Lung (tissue), 12 donors: Measurements from ENCODE around the gene MED13L. TPM values are rescaled to one million over a fixed set of nuclear protein-coding genes. Genes with fewer than 3 reads are reported as not detected.
"Not testable (repeated sequence)": the region's sequence is repeated elsewhere in the genome, so short reads cannot be mapped to it uniquely, and the experiment has no call there.

Source experiments
- ATAC-seq: fragments of 200-7000 bp; cut with Tn5 transposase; one replicate; pipeline ENCODE4 v1.9.1; 2020; ENCODE audit warnings: moderate number of reproducible peaks; ENCODE audit not compliant: insufficient read depth, low FRiP score
- DNase-seq, 3 donors: peaks; one replicate each; pipeline ENCODE4 v3.0.0-alpha.2; 2013 to 2017
- H3K27ac ChIP-seq, 2 donors: one replicate each; pipeline ENCODE4 v1.5.1; 2013; ENCODE audit warnings: mild to moderate bottlenecking in 2 of 2, moderate library complexity in 2 of 2, control low read depth in 1 of 2, inconsistent platforms in 1 of 2, low read depth in 1 of 2, low read length in 1 of 2
- H3K27me3 ChIP-seq, 3 donors: one replicate each; pipeline ENCODE4 v1.5.1; 2013; ENCODE audit warnings: low read length in 2 of 3; ENCODE audit not compliant: control insufficient read depth in 3 of 3, insufficient read depth in 3 of 3
- H3K36me3 ChIP-seq, 4 donors: one replicate each; pipeline ENCODE4 v1.5.1; 2013; ENCODE audit warnings: low read length in 4 of 4, mild to moderate bottlenecking in 1 of 4, moderate library complexity in 1 of 4; ENCODE audit not compliant: control insufficient read depth in 4 of 4, insufficient read depth in 4 of 4
- H3K4me1 ChIP-seq, 5 donors: one replicate each; pipeline ENCODE4 v1.5.1; 2013; ENCODE audit warnings: low read length in 5 of 5, mild to moderate bottlenecking in 2 of 5, moderate library complexity in 1 of 5; ENCODE audit not compliant: control insufficient read depth in 5 of 5, insufficient read depth in 5 of 5
- H3K4me3 ChIP-seq: one replicate; pipeline ENCODE4 v1.5.1; 2013; ENCODE audit warnings: mild to moderate bottlenecking, control low read depth, moderate library complexity
- H3K9ac ChIP-seq, 2 donors: one replicate each; pipeline ENCODE4 v1.5.1; 2013; ENCODE audit warnings: low read length in 2 of 2, control low read depth in 1 of 2; ENCODE audit not compliant: insufficient read depth in 1 of 2
- H3K9me3 ChIP-seq, 4 donors: one replicate each; pipeline ENCODE4 v1.5.1; 2013; ENCODE audit warnings: low read length in 3 of 4, mild to moderate bottlenecking in 1 of 4, moderate library complexity in 1 of 4; ENCODE audit not compliant: control insufficient read depth in 4 of 4, insufficient read depth in 3 of 4
- CTCF ChIP-seq: IDR thresholded peaks from 2 replicates; pipeline ENCODE4 v1.5.1; 2012; ENCODE audit warnings: mild to moderate bottlenecking; ENCODE audit errors: control extremely low read depth, extremely low read depth
- WGBS, 2 donors: extraction: QIAGEN DNeasy Blood & Tissue Kit; methylation state at CpG; one replicate each; pipeline ENCODE4 v1.1.7; 2013; 5-methylcytosine and 5-hydroxymethylcytosine counted together
- polyA plus RNA-seq, 2 donors: library from polyadenylated mRNA; stranded (reverse); fragments of 200-250 nt; gene quantifications; one replicate each; pipeline ENCODE4 v1.2.1, GENCODE V29; 2013
- total RNA-seq, 2 donors: library from RNA; depleted of rRNA in 1 of 2; stranded (reverse); fragments of >200 nt in 1 of 2; gene quantifications; one replicate each; pipeline ENCODE4 v1.2.1, GENCODE V29; 2014 to 2021
- donor health status: control.
- donor health status: control.
- donor health status: Bipolar disorder and iron deficiency.
- donor health status: healthy.
- donor health status: DM: yes; HTN: yes; CAD: no.

The MED13L gene
- total and polyA plus RNA-seq, 4 donors, result 18.2 to 329 (median 71.4) TPM

GRCh38 chr12:116238149-116238548 lies 39.3 kb downstream of the MED13L start:
- Histone ChIP-seq H3K9me3 (no peaks in the 10 kb centered on the region), H3K4me1 (peaks cover 3 to 20% (median 9%) of the 10 kb centered on the region in 5 donors), H3K27me3 (no peaks in the 10 kb centered on the region), H3K4me3 (no peak overlapping the region), H3K36me3 (no peaks in the 10 kb centered on the region), H3K27ac (no peak overlapping the region), H3K9ac (no peak overlapping the region)
- DNase-seq (no peak), ATAC-seq (no peak)
- no peak for TF ChIP-seq CTCF
- WGBS, 2 donors, result 60 to 68% methylated on average over 3 of the region's 3 CpGs

- Histone ChIP-seq H3K36me3 (no peaks in the 10 kb centered on the region), H3K4me3 (no peak overlapping the region), H3K4me1 (peaks cover 3 to 20% (median 9%) of the 10 kb centered on the region in 5 donors), H3K27ac (no peak overlapping the region), H3K9me3 (no peaks in the 10 kb centered on the region), H3K27me3 (no peaks in the 10 kb centered on the region), H3K9ac (no peak overlapping the region)
- 77 to 79% methylated on average over 3 of the region's 3 CpGs for WGBS, 2 donors
- ATAC-seq, result no peak
- no peak for DNase-seq
- no peak for TF ChIP-seq CTCF
Measured at GRCh38 chr12:116236976-116237375, 40.5 kb downstream of the MED13L start.

GRCh38 chr12:116236148-116236731 lies 41.3 kb downstream of the MED13L start:
- H3K27ac ChIP-seq, result no peak overlapping the region
- peaks cover 0 to under 1% (median 0%) of the 10 kb centered on the region in 4 donors for H3K36me3 ChIP-seq
- DNase-seq (peak; percentile 42 to 80 (median 80)), ATAC-seq (no peak)
- H3K9ac ChIP-seq, result no peak overlapping the region
- no peaks in the 10 kb centered on the region for H3K9me3 ChIP-seq
- H3K4me1 ChIP-seq, result peaks cover 3 to 20% (median 9%) of the 10 kb centered on the region in 5 donors
- H3K27me3 ChIP-seq, result no peaks in the 10 kb centered on the region
- peak; percentile 84 for TF ChIP-seq CTCF
- WGBS, 2 donors, result 5 to 6% methylated on average over 3 of the region's 3 CpGs
- H3K4me3 ChIP-seq, result no peak overlapping the region

GRCh38 chr12:116234148-116234547 lies 43.3 kb downstream of the MED13L start:
- H3K4me1 ChIP-seq, result peaks cover 3 to 20% (median 9%) of the 10 kb centered on the region in 5 donors
- H3K27ac ChIP-seq, H3K27me3 ChIP-seq, H3K9me3 ChIP-seq, H3K9ac ChIP-seq, DNase-seq, ATAC-seq, H3K4me3 ChIP-seq, H3K36me3 ChIP-seq: not testable (repeated sequence)
- 94 to 100% methylated on average over 5 of the region's 5 CpGs for WGBS, 2 donors
